Adrenal gland (tissue), 12 donors: ENCODE results near the gene MMP23B. TPM values are rescaled to one million over a fixed set of nuclear protein-coding genes. Genes with fewer than 3 reads are reported as not detected.
"Not testable (repeated sequence)": the region's sequence is repeated elsewhere in the genome, so short reads cannot be mapped to it uniquely, and the experiment has no call there.

Experiments used
- DNase-seq, 7 donors: peaks; one replicate each; pipeline ENCODE4 v3.0.0-alpha.2; 2019 to 2020
- H3K27ac ChIP-seq, 5 donors: fragments of 200-600 bp; sonication (generic) in 4 of 5; 1 replicate in 3 of 5; 2 replicates in 2 of 5; pipeline versions ENCODE4 v1.5.1 to v1.8.0; 2016 to 2020; ENCODE audit warnings: mild to moderate bottlenecking in 1 of 5
- H3K27me3 ChIP-seq: fragments of 200-600 bp; 2 replicates; pipeline ENCODE4 v1.8.0; 2021
- H3K36me3 ChIP-seq, 2 donors: fragments of 200-600 bp; replicated peaks in 1 of 2; 1 replicate in 1 of 2; 2 replicates in 1 of 2; pipeline versions ENCODE4 v1.5.1 to v1.8.0; 2018 to 2022
- H3K4me1 ChIP-seq, 2 donors: fragments of 200-600 bp; replicated peaks in 1 of 2; 1 replicate in 1 of 2; 2 replicates in 1 of 2; pipeline versions ENCODE4 v1.5.1 to v1.8.0; 2018 to 2021
- H3K4me3 ChIP-seq, 4 donors: fragments of 200-600 bp; sonication (generic) in 3 of 4; one replicate each; pipeline ENCODE4 v1.5.1; 2016 to 2018
- H3K9me3 ChIP-seq, 3 donors: fragments of 200-600 bp; sonication (generic) in 1 of 3; replicated peaks in 1 of 3; 1 replicate in 2 of 3; 2 replicates in 1 of 3; pipeline versions ENCODE4 v1.5.1 to v1.8.0; 2016 to 2021
- CTCF ChIP-seq, 6 experiments: fragments of 450-650 bp in 4 of 6; fragments of 200-600 bp in 2 of 6; sonication (generic) in 1 of 6; IDR thresholded peaks; 1 replicate in 5 of 6; 2 replicates in 1 of 6; pipeline versions ENCODE4 v1.5.1 to v1.8.0; 2016 to 2021; ENCODE audit warnings: antibody characterized with exemption in 6 of 6, mild to moderate bottlenecking in 2 of 6, moderate library complexity in 1 of 6
- POLR2A ChIP-seq, 2 donors: fragments of 450-650 bp; IDR thresholded peaks; one replicate each; pipeline ENCODE4 v1.6.1; 2017; ENCODE audit warnings: antibody characterized with exemption in 2 of 2, mild to moderate bottlenecking in 2 of 2, moderate library complexity in 1 of 2
- WGBS, 4 donors: extraction: QIAGEN DNeasy Blood & Tissue Kit in 2 of 4; methylation state at CpG; one replicate each; pipeline versions ENCODE4 v1.1.5 to v1.1.7; 2013 to 2017; 5-methylcytosine and 5-hydroxymethylcytosine counted together
- intact Hi-C, 2 donors: fragments of 100-400 bp; cut with DNase I; formaldehyde crosslinking; loops; one replicate each; pipeline versions ENCODE4 v1.14.1 to v1.15.0; 2022 to 2023
- polyA plus RNA-seq, 3 donors: library from polyadenylated mRNA; stranded (reverse); fragments of 200-250 nt in 2 of 3; fragments of 350-450 nt in 1 of 3; fragmentation: Illumina TruSeq in 1 of 3; extraction: RNeasy Lipid Tissue Mini Kit (QIAGEN cat#74804) in 1 of 3; gene quantifications; one replicate each; pipeline ENCODE4 v1.2.3, GENCODE V29; 2013 to 2014
- total RNA-seq, 9 donors: library from RNA; depleted of rRNA in 4 of 9; stranded (reverse); fragments of >200 nt in 4 of 9; fragments of 120-200 nt in 1 of 9; fragmentation: NEBNext Ultra II Directional in 1 of 9; extraction: Animal tissue kit (Norgen Biotek cat#: 25700) in 1 of 9; gene quantifications; one replicate each; pipeline versions ENCODE4 v1.1.0 to v1.2.4, GENCODE V29; 2013 to 2023
- donor health status: healthy with polysubstance abuse.
- donor health status: Bipolar disorder and iron deficiency.
- donor health status: DM: yes; HTN: yes; CAD: no.
- donor health status: DM: no; HTN: no; CAD: no.
- donor health status: DM: no; HTN: no; CAD: no.
- donor health status: DM: yes; HTN: yes; CAD: no.

Gene MMP23B
- total and polyA plus RNA-seq, 12 donors: 1.6 to 28.0 (median 9.8) TPM; not detected in 1

DNA sequence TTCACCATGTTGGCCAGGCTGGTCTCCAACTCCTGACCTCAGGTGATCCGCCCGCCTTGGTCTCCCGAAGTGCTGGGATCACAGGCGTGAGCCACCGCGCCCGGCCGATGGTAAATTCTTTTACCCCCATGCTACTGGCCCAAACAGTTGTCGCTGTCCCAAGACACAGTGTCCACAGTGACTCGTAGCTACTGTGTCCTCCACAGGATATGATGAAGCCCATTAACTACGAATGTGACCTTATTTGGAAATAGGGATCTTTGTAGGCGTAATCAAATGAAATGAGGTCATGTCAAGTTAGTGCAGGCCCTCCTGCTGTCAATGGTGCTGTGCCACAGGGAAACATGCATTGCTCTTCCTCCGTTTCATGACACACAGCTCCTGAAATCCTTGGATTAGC lies 40.5 kb upstream of the MMP23B start:
- TF ChIP-seq CTCF (IDR thresholded peaks at IDR 0.05) (no peak), POLR2A (IDR thresholded peaks at IDR 0.05) (no peak)
- intact Hi-C loops: no loop called here
- 82 to 88% (median 85%) methylated on average over 11 to 13 of the region's 13 CpGs for WGBS, 4 donors
- no peak overlapping the region for H3K4me3 ChIP-seq
- no peak overlapping the region for H3K27ac ChIP-seq
- no peaks in the 10 kb centered on the region for H3K36me3 ChIP-seq
- no peaks in the 10 kb centered on the region for H3K27me3 ChIP-seq
- H3K9me3 ChIP-seq: no peaks in the 10 kb centered on the region
- no peak for DNase-seq
- H3K4me1 ChIP-seq: no peaks in the 10 kb centered on the region

DNA sequence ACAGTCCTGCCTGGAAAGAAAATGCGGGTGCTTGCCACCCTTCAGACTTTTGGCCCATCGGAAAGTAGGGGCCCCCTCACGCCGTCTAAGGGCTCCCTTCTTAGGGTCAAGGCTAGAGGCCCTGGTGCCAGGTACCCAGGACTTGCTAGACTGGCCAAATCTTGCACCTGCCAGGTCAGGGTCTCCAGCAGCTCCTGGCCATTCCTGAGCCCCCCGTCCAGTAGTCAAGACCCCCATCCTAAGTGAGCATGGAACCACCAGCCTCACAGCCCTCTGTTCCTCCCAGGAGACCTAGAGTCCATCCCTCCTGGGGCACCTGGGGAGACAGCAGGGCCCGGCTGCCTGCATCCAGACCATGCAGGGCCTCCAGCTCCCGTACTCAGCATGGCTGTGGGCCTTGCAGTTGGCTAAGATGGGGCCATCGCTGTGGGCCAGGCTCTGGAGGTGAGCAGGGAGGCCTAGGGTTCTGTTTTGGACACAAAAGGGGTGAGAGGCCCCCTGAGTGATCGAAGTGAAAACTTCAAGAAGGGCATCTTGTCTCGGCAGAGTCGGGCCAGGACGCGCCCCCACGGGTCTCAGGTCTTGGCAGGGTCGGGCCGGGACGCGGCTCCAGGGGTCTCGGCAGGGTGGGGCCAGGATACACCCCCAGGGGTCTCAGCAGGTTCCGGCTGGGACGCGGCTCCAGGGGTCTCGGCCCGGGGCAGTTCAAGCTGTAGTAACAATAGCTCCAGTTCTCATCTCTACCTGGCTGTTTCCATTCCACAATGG lies 38.0 kb upstream of the MMP23B start:
- Histone ChIP-seq H3K4me3 (no peak overlapping the region), H3K36me3 (no peaks in the 10 kb centered on the region), H3K9me3 (no peaks in the 10 kb centered on the region), H3K4me1 (peaks cover 21% of the 10 kb centered on the region in 2 donors), H3K27ac (no peak overlapping the region), H3K27me3 (no peaks in the 10 kb centered on the region)
- DNase-seq: no peak
- intact Hi-C loops: no loop called here
- 86 to 87% (median 87%) methylated on average over 4 to 24 of the region's 24 CpGs for WGBS, 4 donors
- no peak for TF ChIP-seq POLR2A (IDR thresholded peaks at IDR 0.05)
- no peak for TF ChIP-seq CTCF (IDR thresholded peaks at IDR 0.05)

DNA sequence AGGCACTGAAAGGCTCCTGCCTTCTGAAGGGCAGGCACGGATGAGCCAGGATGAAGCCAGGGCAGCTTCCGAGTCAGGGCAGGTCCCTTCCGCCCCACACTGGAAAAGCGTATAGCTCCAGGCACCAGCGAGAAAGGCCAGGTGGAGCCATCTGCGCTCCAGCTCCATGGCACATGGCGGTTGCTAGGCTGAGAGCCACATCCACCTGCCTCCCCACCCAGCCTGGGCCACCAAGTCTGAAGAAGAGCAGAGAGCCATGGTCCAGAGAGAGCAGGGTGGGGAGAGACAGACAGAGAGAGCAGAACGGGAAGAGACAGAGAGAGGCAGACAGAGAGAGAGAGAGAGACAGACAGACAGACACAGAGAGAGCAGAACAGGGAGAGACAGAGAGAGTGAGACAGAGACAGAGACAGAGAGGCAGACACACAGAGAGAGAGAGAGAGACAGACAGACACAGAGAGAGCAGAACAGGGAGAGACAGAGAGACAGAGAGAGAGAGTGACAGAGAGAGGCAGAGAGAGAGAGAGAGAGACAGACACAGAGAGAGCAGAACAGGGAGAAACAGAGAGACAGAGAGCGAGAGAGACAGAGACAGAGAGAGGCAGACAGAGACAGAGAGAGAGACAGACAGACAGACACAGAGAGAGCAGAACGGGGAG lies 37.2 kb upstream of the MMP23B start:
- Histone ChIP-seq H3K36me3 (no peaks in the 10 kb centered on the region), H3K27ac (no peak overlapping the region), H3K4me3 (no peak overlapping the region), H3K27me3 (no peaks in the 10 kb centered on the region), H3K9me3 (no peaks in the 10 kb centered on the region), H3K4me1 (peaks cover 26% of the 10 kb centered on the region in 2 donors)
- no peak for TF ChIP-seq POLR2A (IDR thresholded peaks at IDR 0.05)
- no peak for TF ChIP-seq CTCF (IDR thresholded peaks at IDR 0.05)
- intact Hi-C loops: no loop called here
- DNase-seq: no peak
- WGBS, 4 donors: 68 to 82% (median 76%) methylated on average over 5 to 10 of the region's 10 CpGs

GRCh38 chr1:1595341-1595740 lies 36.6 kb upstream of the MMP23B start:
- not testable (repeated sequence) for H3K9me3 ChIP-seq, H3K27me3 ChIP-seq
- 77 to 90% (median 84%) methylated on average over 2 of the region's 2 CpGs for WGBS, 4 donors

More at GRCh38 chr1:1595341-1595740, 36.6 kb upstream of the MMP23B start:
- intact Hi-C loops, H3K36me3 ChIP-seq, H3K4me3 ChIP-seq, DNase-seq, H3K27ac ChIP-seq: not testable (repeated sequence)
- H3K4me1 ChIP-seq: peaks cover 26 to 28% of the 10 kb centered on the region in 2 donors
